GM21526 (cell line): ENCODE results near the gene METTL9.
"Not testable (repeated sequence)": the region's sequence is repeated elsewhere in the genome, so short reads cannot be mapped to it uniquely, and the experiment has no call there.

Source experiments
- ATAC-seq: cut with Tn5 transposase; IDR thresholded peaks from one replicate; pipeline ENCODE4 v1.9.1; 2021; ENCODE audit warnings: moderate library complexity; ENCODE audit not compliant: unreplicated experiment, low FRiP score

Gene METTL9

DNA sequence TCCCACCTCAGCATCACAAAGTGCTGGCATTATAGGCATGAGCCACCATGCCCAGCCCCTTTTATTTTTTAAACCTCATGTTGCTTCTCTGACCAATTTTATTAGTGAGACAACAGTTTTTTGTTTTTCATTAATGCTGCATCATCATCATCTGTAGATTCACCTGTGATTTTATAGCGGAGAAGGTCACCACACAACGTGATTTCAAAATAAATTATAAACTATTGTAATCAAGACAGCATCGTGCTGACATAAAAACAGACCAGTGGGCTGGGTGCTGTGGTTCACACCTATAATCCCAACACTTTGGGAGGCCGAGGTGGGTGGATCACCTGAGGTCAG lies 28.7 kb upstream of the METTL9 start:
- ATAC-seq = no peak

DNA sequence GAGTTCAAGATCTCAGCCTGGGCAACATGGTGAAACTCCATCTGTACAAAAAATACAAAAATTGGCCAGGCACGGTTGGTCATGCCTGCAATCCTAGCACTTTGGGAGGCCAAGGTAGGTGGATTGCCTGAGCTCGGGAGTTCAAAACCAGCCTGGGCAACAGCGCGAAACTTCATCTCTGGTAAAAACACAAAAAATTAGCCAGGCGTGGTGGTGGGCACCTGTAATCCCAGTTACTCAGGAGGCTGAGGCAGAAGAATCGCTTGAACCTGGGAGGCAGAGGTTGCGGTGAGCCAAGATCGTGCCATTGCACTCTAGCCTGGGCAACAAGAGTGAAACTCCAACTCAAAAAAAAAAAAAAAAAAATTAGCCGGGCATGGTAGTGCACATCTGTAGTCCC lies 25.9 kb upstream of the METTL9 start:
- not testable (repeated sequence) for ATAC-seq

DNA sequence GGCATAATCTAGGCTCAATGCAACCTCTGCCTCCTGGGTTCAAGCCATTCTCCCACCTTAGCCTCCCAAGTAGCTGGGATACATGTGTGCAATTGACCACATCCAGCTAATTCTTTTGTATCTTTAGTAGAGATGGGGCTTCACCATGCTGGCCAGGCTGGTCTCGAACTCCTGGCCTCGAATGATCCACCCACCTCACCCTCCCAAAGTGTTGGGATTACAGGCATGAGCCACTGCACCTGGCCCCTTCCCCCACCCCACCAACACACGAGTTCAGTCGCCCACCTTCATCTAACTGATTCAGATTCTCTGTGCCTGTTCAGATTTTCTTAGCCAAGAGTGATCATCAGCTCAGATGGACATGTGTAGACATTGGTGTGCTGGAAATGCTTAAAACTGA lies 25.0 kb upstream of the METTL9 start:
- no peak for ATAC-seq

DNA sequence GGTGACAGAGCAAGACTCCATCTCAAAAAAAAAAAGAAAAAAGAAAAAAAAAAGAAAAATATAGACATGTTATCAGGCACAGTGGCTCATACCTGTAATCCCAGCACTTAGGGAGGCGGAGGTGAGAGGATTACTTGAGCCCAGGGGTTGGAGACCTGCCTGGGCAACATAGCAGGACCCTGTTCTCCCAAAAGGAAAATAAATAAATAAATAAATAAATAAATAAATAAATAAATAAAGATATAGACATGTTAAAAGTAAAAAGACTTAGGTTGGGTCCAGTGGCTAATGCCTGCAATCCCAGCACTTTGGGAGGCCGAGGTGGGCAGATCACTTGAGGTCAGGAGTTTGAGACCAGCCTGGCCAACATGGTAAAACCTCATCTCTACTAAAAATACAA lies 23.1 kb upstream of the METTL9 start:
- not testable (repeated sequence) for ATAC-seq

DNA sequence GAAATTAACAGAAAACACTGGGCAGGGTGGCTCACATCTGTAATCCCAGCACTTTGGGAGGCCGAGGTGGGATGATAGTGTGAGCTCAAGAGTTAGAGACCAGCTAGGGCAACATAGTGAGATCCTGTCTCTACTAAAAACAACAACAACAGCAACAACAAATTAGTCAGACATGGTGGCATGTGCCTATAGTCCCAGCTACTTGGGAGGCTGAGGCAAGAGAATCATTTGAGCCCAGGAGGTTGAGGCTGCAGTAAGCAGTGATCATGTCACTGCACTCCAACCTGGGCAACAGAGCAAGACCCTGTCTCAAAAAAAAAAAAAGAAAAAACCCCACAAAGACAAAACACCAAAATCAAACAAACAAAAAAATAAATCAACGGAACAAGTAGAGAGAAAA lies 21.9 kb upstream of the METTL9 start:
- ATAC-seq = not testable (repeated sequence)

DNA sequence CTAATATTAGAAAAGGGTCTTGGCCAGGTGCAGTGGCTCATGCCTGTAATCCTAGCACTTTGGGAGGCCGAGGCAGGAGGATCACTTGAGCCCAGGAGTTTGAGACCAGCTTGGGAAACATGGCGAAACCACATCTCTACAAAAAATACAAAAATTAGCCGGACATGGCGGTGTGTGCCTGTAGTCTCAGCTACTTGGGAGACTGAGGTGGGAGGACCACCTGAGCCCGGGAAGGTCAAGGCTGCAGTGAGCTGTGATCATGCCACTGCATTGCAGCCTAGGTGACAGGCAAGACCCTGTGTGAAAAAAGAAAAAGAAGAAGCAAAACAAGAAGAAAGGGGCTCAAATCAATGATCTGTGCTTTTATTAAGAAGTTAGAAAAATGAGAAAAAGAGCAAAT lies 21.1 kb upstream of the METTL9 start:
- not testable (repeated sequence) for ATAC-seq

DNA sequence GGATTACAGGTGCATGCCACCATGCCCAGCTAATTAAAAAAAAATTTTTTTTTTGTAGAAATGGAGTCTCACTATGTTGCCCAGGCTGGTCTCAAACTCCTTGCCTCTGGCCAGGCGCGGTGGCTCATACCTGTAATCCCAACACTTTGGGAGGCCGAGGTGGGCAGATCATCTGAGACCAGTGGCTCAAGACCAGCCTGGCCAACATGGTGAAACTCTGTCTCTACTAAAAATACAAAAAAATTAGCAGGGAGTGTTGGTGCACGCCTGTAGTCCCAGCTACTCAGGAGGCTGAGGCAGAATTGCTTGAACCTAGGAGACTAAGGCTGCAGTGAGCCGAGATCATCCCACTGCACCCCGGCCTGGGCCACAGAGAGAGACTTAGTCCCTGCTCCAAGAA lies 19.2 kb upstream of the METTL9 start:
- ATAC-seq = not testable (repeated sequence)

DNA sequence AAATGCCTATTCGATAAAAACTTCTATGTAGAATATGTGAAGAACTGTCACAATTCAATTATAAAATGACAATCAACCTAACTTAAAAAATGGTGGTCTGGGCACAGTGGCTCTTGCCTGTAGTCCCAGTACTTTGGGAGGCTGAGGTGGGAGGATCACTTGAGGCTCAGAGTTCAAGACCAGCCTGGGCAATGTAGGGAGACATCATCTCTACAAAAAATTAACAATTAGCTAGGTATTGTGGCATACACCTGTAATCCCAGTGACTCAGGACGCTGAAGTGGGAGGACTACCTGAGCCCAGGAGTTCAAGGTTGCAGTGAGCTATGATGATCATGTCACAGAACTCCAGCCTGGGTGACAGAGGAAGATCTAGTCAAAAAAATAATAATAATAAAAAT lies 18.6 kb upstream of the METTL9 start:
- no peak for ATAC-seq

DNA sequence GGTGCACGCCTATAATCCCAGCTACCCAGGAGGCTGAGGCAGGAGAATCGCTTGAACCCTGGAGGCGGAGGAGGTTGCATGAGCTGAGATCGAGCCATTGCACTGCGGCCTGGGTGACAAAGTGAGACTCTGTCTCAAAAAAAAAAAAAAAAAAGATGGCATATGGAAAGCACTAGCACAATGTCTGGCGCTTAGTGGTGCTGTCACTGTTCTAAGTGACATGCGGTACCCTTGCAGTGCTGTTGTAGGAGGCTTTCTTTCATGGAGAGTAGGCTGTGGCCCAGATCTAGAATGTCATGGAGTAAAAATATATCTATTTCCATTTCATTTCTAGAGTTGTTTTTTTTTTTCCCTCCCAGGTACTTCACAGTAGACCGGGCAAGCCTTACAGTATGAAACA lies 14.6 kb upstream of the METTL9 start:
- ATAC-seq = no peak

DNA sequence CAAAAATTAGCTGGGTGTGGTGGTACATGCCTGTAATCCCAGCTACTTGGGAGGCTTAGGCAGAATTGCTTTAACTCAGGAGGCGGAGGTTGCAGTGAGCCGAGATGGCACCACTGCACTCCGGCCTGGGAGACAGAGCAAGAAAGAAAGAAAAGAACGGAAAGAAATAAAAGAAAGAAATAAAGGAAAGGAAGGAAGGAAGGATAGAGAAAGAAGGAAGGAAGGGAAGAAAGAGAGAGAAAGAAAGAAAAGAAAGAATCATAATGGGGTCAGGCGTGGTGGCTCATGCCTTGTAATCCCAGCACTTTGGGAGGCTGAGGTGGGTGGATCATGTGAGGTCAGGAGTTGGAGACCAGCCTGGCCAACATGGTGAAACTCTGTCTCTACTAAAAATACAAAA lies 10.8 kb upstream of the METTL9 start:
- ATAC-seq = not testable (repeated sequence)

DNA sequence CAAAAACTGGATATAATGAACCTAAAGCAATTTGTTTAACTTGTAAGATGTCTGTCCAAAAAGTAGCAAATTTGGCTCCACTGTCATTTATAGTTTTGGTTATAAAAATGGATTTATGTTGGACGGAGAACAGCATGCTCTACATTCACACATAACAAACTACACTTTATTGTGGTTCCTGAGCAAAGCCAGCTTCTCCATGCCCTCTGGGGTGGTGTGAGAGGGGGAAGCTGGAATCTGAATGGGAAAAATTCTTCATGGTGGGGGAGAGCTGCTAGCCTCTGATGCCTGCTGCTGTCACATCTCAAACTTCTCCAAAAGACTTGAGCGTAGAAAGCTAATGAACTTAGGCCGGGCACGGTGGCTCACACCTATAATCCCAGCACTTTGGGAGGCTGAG lies 9.8 kb upstream of the METTL9 start:
- no peak for ATAC-seq

DNA sequence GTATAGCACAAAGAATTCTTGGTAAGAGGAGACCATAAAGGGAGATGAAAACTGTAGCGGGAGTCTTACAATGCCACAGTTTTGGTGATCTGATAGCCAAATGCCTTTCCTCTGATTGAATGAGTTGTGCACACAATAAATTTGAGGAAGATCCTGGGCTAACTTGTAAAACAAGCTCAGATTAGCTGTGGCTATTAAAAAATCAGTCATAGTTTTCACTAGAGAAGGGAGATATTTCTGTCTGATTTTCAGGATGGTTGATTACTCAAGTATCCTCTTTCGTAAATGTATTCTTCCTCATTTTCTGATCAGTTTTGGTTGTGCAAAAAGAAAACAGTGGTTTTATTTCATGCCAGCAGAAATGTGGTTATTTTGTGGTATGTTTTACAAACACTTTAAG lies 9.1 kb upstream of the METTL9 start:
- ATAC-seq = no peak

DNA sequence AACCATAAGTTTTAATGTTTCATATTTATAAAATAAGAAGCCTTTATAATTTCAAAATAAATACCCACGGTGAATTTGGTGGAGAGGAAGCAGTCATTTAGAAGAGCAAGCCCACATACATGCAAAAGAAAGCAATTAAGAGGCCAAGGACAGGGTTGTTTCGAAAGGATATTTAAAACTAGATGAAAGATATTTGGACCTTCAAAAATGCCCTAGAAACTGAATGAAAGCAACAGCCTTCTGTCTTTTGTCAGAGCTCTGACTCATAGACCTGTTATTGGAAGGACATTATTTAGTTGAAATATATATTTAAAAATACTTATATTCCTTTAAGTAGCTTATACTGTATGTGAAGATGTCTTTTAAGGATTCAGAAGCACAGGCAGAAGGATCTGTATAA lies 8.6 kb upstream of the METTL9 start:
- ATAC-seq = no peak

DNA sequence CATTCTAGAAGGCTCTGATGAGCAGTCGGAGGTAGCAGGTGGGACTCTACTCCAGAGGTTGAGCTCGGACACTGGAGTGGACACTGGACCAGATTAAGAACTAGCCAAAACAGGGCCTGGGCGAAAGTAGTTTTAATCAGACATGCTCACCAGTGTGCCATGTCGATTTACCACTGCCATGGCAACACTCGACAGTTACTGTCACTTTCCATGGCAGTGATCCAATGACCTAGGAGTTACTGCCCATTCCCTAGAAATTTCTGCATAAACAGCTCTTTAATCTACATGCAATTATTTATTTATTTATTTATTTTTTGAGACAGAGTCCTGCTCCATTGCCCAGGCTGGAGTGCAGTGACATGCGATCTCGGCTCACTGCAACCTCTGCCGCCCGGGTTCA lies 7.2 kb upstream of the METTL9 start:
- no peak for ATAC-seq

DNA sequence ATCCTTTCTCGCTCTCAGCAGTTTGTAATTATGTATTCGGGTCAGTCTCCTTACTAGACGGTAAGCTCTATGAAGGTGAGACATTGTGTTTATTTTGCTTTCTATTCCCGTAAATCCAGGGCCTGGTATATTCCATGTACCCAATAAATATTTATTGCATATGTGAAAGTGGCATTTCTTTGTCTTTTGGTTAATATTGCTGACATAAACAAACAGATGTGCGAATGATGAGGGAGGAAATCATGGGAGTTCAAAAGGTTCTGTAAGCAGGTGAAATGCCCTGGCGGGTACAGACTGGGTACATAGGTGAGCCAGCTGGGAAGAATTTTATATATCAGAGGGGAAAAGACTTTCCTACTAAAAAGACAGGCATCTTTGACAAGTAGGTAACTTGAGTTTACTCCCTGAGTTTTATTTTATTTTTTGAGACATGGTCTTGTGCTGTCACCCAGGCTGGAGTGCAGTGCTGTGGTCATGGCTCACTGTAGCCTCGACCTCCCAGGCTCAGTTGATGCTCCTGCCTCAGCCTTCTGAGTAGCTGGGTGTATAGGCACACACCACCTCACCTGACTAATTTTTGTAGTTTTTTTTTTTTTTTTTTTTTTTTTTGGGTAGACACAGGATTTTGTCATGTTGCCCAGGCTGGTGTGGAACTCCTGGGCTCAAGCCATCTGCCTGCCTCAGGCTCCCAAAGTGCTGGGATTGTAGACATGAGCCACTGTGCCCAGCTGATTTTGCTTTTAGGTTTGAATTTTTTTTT lies 5.7 kb upstream of the METTL9 start:
- ATAC-seq = no peak

DNA sequence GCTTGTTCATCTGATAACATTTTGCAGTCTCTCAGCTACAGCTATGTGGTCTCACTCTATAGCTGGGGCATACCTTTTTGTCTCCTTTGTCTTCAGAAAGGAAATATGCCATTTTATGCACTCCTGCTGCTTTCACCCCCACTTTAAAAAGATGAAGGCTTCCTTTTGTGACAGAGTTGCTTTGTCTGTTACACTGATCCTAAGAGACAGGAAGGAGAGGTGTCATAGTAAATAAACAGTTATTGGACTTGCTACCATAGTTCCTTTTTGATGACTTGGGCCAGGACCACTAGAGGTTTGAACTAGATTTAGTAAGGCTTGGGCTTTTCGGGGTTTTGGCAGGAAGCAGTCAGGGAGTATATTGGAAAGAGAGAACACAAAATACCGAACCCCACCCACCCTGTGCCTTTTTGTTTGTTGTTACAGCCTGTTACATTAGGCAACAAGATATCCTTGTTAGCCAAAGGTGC lies 1.8 kb upstream of the METTL9 start:
- no peak for ATAC-seq

DNA sequence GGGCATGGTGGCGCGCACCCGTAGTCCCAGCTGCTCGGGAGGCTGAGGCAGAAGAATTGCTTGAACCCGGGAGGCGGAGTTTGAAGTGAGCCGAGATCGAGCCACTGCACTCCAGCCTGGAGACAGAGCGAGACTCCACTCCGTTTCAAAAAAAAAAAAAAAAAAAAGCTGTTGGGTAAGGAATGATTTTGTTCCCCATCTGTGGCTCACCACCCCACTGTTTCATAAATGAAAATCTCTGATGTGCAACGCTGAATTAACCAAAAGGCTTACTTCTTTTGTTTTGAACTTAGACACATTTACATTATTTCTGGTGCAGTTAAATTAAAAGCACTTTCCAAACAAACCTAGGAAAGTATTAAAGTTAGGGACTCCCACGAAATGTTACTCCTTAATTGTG lies 1.2 kb upstream of the METTL9 start:
- ATAC-seq = no peak

DNA sequence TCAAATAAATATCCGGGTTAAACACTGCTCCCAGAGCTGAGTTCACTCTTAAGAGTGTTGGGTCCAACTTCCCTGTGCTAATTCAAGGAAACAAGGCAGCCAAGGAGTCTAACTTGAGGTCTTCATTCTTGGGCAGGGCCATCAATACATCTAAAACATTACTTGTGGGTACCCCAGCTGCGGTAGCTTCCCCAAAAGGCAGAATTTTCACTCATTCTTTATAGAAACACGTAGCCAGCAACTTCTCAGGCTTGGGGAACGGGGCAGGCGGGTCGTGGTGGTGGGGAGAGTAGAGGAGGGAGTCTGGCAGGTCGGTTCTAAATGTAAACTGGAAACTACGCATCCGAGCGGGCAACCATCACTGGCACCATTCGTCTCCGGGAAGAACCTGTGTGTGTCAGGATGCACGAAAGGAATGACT lies 666 bp upstream of the METTL9 start:
- no peak for ATAC-seq

DNA sequence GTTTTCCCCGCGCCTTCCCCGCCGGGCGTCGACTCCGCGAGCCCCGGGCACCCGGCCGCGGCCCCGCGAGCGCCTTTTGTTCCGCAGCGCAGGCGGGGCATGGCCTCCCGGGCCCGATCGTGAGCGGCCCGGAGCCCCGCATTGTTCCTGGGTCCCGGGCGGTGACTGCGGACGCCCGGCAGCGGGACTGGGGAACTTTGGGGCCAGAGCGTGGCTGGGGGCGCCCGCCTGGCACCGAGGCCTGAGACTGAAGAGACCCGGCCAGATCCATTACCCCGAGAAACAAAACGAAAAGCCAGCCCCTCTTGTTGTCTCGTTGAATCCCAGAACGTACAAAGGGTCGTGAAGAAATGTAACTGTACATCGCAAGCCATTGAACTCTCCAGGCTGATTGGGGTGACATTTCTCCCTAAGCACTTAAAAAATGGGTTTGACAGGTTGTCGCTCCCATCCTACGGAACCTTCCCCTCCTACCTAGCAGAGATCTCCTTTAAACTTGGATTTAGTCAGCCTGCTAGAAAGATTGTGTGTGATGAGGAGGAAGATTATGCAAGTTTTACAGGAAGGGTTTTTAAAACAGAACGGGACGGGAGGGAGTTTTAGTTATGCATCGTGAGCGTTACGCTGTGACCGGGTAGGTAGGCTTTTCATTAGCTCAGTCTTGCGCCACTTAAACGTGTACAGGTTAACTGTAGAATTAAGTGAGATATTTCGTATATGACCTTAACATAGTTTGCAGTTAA lies 825 bp downstream of the METTL9 start:
- peak; percentile 33 for ATAC-seq

DNA sequence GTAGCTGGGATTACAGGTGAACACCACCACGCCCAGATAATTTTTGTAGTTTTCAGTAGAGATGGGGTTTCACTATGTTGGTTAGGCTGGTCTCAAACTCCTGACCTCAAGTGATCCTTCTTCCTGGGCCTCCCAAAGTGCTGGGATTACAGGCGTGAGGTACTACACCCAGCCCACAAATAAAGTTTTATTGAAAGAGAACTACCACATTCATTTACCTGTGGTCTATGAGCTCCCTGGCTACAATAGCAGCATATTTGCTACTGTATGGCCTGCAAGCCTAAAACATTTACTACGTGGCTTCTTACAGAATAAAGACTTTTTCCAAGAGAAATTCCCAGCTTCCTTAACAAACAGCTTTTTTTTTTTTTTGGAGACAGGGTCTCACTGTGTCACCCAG lies 3.4 kb downstream of the METTL9 start:
- no peak for ATAC-seq

DNA sequence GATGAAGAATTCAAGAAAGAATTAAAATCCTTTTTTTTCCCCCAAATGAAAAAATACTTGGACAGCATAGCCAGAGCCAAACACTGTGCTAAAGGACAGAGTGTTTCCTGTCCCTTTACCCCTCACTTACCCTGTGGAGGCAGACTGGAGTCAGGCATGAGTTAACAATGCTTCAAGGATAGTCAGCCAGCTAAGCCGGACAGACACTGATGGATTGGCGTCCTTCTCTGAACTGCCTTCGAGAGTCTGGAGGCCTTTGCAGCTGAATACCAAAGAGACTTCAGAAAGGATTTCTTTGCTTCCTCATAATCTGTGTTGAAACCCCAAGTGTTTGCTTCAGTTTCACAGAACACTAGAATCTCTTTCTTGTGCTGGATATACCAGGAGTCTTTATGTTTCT lies 4.6 kb downstream of the METTL9 start:
- ATAC-seq = no peak

DNA sequence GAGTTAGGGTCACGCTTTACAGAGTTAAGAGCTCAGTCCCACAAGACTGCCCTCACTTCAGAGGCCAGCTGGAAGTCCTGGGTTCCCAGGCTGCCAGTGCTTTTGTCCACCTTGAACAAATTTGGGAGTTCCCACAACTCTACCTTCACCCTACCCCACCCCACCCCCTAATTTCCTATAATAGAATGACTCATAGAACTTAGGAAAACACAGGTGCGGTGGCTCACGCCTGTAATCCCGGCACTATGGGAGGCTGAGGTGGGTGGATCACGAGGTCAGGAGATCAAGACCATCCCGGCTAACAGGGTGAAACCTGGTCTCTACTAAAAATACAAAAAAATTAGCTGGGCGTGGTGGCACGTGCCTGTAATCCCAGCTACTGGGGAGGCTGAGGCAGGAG lies 6.5 kb downstream of the METTL9 start:
- ATAC-seq = not testable (repeated sequence)
